ENCODE measurements around the gene PDXK.

Gene PDXK

GRCh38 chr21:43734131-43734927 is 15.4 kb downstream of the PDXK start:
- TF ChIP-seq EGR1 (IDR thresholded peaks at IDR 0.05): 0 out of 2 replicates have a peak, but pooled peaks have one; percentile 14
- no peak for TF ChIP-seq FOXM1 (IDR thresholded peaks at IDR 0.05; ENCODE audit: borderline replicate concordance, low read depth)
- no peak for TF ChIP-seq USF1 (IDR thresholded peaks at IDR 0.05)
- 0 out of 2 replicates have a peak, but pooled peaks have one; percentile 39 for TF ChIP-seq TCF12 (IDR thresholded peaks at IDR 0.05; ENCODE audit: low read depth)
- no peak for TF ChIP-seq EP300 (IDR thresholded peaks at IDR 0.05; ENCODE audit: borderline replicate concordance)
- 0 out of 2 replicates have a peak, but pooled peaks have one; percentile 17 for TF ChIP-seq NFIC (IDR thresholded peaks at IDR 0.05)
- no peak for TF ChIP-seq YY1 (IDR thresholded peaks at IDR 0.05; ENCODE audit: low read depth)
- TF ChIP-seq ZBTB7A (IDR thresholded peaks at IDR 0.05; ENCODE audit: low read depth): 0 out of 2 replicates have a peak, but pooled peaks have one; percentile 82
- no peak for TF ChIP-seq CREB1 (IDR thresholded peaks at IDR 0.05; ENCODE audit: low read depth)

DNA sequence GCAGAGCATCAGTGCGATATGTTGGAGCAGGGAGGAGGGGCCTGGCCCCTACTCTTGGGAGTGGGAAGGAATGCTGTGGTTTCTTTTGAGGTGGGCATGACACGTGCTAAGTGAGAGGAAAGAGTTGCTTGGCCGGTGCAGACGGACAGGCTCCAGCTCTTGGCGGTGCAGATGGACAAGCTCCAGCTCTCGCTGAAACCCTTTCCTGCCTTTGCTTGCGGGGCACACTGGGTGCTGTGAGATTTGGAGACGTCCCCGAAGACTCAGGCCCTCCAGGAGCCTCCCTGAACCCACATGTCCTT is 15.9 kb downstream of the PDXK start:
- TF ChIP-seq CEBPB (IDR thresholded peaks at IDR 0.05): no peak
- no peak for TF ChIP-seq NFIC (IDR thresholded peaks at IDR 0.05)
- no peak for TF ChIP-seq CREB1 (IDR thresholded peaks at IDR 0.05; ENCODE audit: low read depth)
- TF ChIP-seq USF1 (IDR thresholded peaks at IDR 0.05): no peak
- no peak for TF ChIP-seq MAX (IDR thresholded peaks at IDR 0.05)
- no peak for TF ChIP-seq REST (IDR thresholded peaks at IDR 0.05; ENCODE audit: low read depth)
- TF ChIP-seq TAF1 (IDR thresholded peaks at IDR 0.05; ENCODE audit: low read depth): no peak
- TF ChIP-seq EP300 (IDR thresholded peaks at IDR 0.05; ENCODE audit: borderline replicate concordance): no peak
- no peak for TF ChIP-seq EGR1 (IDR thresholded peaks at IDR 0.05)
- TF ChIP-seq YY1 (IDR thresholded peaks at IDR 0.05; ENCODE audit: low read depth): no peak
- TF ChIP-seq RAD21 (IDR thresholded peaks at IDR 0.05; ENCODE audit: low read depth): no peak
- no peak for TF ChIP-seq ZBTB7A (IDR thresholded peaks at IDR 0.05; ENCODE audit: low read depth)
- no peak for TF ChIP-seq TCF12 (IDR thresholded peaks at IDR 0.05; ENCODE audit: low read depth)
- TF ChIP-seq FOXM1 (IDR thresholded peaks at IDR 0.05; ENCODE audit: borderline replicate concordance, low read depth): no peak
- no peak for TF ChIP-seq TEAD4 (IDR thresholded peaks at IDR 0.05)

GRCh38 chr21:43735236-43736091 is 16.5 kb downstream of the PDXK start:
- no peak for TF ChIP-seq NFIC (IDR thresholded peaks at IDR 0.05)
- TF ChIP-seq TAF1 (IDR thresholded peaks at IDR 0.05; ENCODE audit: low read depth): no peak
- no peak for TF ChIP-seq EP300 (IDR thresholded peaks at IDR 0.05; ENCODE audit: borderline replicate concordance)
- no peak for TF ChIP-seq EGR1 (IDR thresholded peaks at IDR 0.05)
- TF ChIP-seq MAX (IDR thresholded peaks at IDR 0.05): no peak
- TF ChIP-seq CEBPB (IDR thresholded peaks at IDR 0.05): no peak
- TF ChIP-seq TEAD4 (IDR thresholded peaks at IDR 0.05): no peak
- no peak for TF ChIP-seq CREB1 (IDR thresholded peaks at IDR 0.05; ENCODE audit: low read depth)
- no peak for TF ChIP-seq TCF12 (IDR thresholded peaks at IDR 0.05; ENCODE audit: low read depth)
- no peak for TF ChIP-seq USF1 (IDR thresholded peaks at IDR 0.05)
- no peak for TF ChIP-seq FOXM1 (IDR thresholded peaks at IDR 0.05; ENCODE audit: borderline replicate concordance, low read depth)
- no peak for TF ChIP-seq REST (IDR thresholded peaks at IDR 0.05; ENCODE audit: low read depth)
- TF ChIP-seq RAD21 (IDR thresholded peaks at IDR 0.05; ENCODE audit: low read depth): no peak
- TF ChIP-seq YY1 (IDR thresholded peaks at IDR 0.05; ENCODE audit: low read depth): no peak
- TF ChIP-seq ZBTB7A (IDR thresholded peaks at IDR 0.05; ENCODE audit: low read depth): no peak

GRCh38 chr21:43736224-43736883 is 17.4 kb downstream of the PDXK start:
- TF ChIP-seq CEBPB (IDR thresholded peaks at IDR 0.05): no peak
- no peak for TF ChIP-seq EP300 (IDR thresholded peaks at IDR 0.05; ENCODE audit: borderline replicate concordance)
- no peak for TF ChIP-seq NFIC (IDR thresholded peaks at IDR 0.05)
- TF ChIP-seq TAF1 (IDR thresholded peaks at IDR 0.05; ENCODE audit: low read depth): no peak
- no peak for TF ChIP-seq ZBTB7A (IDR thresholded peaks at IDR 0.05; ENCODE audit: low read depth)
- no peak for TF ChIP-seq USF1 (IDR thresholded peaks at IDR 0.05)
- no peak for TF ChIP-seq EGR1 (IDR thresholded peaks at IDR 0.05)
- no peak for TF ChIP-seq CREB1 (IDR thresholded peaks at IDR 0.05; ENCODE audit: low read depth)
- no peak for TF ChIP-seq RAD21 (IDR thresholded peaks at IDR 0.05; ENCODE audit: low read depth)
- no peak for TF ChIP-seq FOXM1 (IDR thresholded peaks at IDR 0.05; ENCODE audit: borderline replicate concordance, low read depth)
- no peak for TF ChIP-seq YY1 (IDR thresholded peaks at IDR 0.05; ENCODE audit: low read depth)
- TF ChIP-seq TEAD4 (IDR thresholded peaks at IDR 0.05): no peak
- TF ChIP-seq MAX (IDR thresholded peaks at IDR 0.05): no peak

Data from Ishikawa (cell line).